GM06990 (cell line): ENCODE measurements around the gene KLK12.

ENCODE experiments used
- DNase-seq: peaks from one replicate; pipeline ENCODE4 v3.0.0-alpha.2; 2011; ENCODE audit not compliant: insufficient read length; ENCODE audit errors: extremely low read depth
- H3K27me3 ChIP-seq: replicated peaks from 2 replicates; pipeline ENCODE4 v1.6.0; 2011; ENCODE audit warnings: low read length; ENCODE audit not compliant: control insufficient read depth, insufficient read depth
- H3K36me3 ChIP-seq: 2 replicates; pipeline ENCODE4 v1.5.1; 2011; ENCODE audit warnings: low read length; ENCODE audit not compliant: control insufficient read depth, insufficient read depth
- H3K4me3 ChIP-seq: replicated peaks from 2 replicates; pipeline ENCODE4 v1.5.1; 2011; ENCODE audit warnings: low read depth, mild to moderate bottlenecking, control low read depth, low read length
- CTCF ChIP-seq: IDR thresholded peaks from 2 replicates; pipeline ENCODE4 v1.5.1; 2011; ENCODE audit warnings: low read length, control low read depth, mild to moderate bottlenecking, inconsistent platforms; ENCODE audit not compliant: insufficient read depth, poor library complexity, severe bottlenecking

Gene KLK12

GRCh38 chr19:50982186-50982585, 52.6 kb downstream of the KLK12 start:
- DNase-seq, result no peak
- Histone ChIP-seq H3K4me3 (no peak overlapping the region), H3K27me3 (no peaks in the 10 kb centered on the region; the same call in 1 of the 2 replicates), H3K36me3 (no peaks in the 10 kb centered on the region)
- TF ChIP-seq CTCF, result no peak

DNA sequence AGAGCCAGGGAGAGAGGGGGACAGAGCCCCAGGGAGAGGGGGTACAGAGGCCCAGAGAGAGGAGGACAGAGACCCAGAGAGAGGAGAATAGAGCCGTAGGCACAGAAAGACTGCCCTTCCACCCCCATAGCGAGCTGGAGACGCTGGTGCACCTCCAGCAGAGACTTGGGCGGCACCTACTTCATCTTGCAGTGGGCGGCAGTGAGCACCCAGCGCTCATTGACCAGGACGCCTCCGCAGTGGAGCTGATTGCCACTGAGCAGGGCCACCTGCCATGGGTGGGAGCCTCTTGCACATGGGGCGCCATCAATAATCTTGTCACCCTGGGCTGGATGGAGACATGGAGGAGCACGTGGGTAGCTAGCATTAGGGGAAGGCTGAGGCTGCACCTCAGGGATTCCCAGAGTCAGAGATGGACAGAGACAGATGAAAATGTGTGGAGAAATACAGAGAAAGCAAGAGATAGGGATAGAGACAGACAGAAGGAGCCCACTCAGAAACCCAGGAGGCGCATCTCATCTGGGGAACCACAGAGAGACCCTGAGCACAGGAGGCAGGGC, 53.1 kb downstream of the KLK12 start:
- no peak for DNase-seq
- no peak overlapping the region for H3K4me3 ChIP-seq
- TF ChIP-seq CTCF, result no peak
- H3K36me3 ChIP-seq, result no peaks in the 10 kb centered on the region
- H3K27me3 ChIP-seq, result no peaks in the 10 kb centered on the region; the same call in 1 of the 2 replicates

GRCh38 chr19:50980208-50980607, 54.6 kb downstream of the KLK12 start:
- H3K4me3 ChIP-seq, result no peak overlapping the region
- H3K36me3 ChIP-seq, result no peaks in the 10 kb centered on the region
- no peaks in the 10 kb centered on the region; the same call in 1 of the 2 replicates for H3K27me3 ChIP-seq
- DNase-seq, result no peak
- TF ChIP-seq CTCF, result no peak

DNA sequence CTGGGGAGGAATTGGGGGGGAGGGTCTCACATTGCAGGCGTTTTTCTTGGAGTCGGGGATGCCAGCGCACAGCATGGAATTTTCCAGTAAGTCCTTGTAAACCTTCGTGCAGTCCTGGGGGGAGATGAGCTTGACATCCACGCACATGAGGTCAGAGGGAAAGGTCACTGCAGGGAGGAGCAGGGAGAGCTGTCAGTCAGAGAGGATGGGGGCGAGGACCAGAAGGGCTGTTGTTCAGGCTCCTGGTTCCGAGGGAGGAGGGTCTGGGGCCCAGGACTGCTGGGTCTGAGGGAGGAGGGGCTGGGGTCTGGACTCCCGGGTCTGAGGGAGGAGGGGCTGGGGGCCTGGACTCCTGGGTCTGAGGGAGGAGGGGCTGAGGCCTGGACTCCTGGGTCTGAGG, 55.0 kb downstream of the KLK12 start:
- no peak for DNase-seq
- no peak for TF ChIP-seq CTCF
- Histone ChIP-seq H3K36me3 (no peaks in the 10 kb centered on the region), H3K27me3 (no peaks in the 10 kb centered on the region; the same call in 1 of the 2 replicates), H3K4me3 (no peak overlapping the region)
